ENCODE data around the gene GRID1.
A peak's percentile ranks its signal among the peaks of the same experiment; 100 is the strongest.

The GRID1 gene

DNA sequence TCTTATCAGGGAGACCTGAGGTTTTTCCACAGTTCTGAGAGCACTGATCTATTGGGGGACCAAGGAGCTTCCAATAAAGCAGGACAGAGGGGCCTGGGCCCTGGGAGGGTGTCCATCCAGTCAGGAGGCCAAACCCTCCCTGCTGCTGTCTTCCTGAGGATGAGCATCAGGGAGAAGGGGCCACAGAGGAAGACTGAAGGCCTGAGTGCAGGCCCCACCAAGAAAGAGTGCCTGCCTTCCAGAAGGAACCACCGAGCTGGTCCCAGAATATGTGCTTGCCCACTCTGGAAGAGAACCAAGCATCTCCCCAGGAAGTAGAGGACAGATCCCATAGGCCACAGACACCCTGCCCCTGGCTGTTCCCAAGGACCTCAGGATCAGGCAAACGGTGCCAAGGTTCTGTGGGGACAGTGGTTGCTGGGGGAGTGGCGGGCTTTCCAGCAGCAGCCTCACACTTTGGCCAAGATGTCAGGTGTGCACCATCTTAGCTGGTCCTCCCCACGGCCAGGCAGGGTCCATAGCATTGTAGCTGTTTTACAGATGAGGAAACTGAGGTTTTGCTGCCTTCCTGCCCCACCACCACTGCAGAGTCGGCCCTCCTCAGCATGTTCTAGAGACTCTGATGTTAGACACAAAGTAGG is 199.4 kb downstream of the GRID1 start:
- peaks cover 20% of the 10 kb centered on the region for H3K4me1 Mint-ChIP-seq
- H3K27ac Mint-ChIP-seq: no peak overlapping the region
- H3K4me3 Mint-ChIP-seq: no peak overlapping the region
- H3K36me3 Mint-ChIP-seq (ENCODE audit: low read depth): no peaks in the 10 kb centered on the region
- DNase-seq: no peak
- TF ChIP-seq, protein P1, sequence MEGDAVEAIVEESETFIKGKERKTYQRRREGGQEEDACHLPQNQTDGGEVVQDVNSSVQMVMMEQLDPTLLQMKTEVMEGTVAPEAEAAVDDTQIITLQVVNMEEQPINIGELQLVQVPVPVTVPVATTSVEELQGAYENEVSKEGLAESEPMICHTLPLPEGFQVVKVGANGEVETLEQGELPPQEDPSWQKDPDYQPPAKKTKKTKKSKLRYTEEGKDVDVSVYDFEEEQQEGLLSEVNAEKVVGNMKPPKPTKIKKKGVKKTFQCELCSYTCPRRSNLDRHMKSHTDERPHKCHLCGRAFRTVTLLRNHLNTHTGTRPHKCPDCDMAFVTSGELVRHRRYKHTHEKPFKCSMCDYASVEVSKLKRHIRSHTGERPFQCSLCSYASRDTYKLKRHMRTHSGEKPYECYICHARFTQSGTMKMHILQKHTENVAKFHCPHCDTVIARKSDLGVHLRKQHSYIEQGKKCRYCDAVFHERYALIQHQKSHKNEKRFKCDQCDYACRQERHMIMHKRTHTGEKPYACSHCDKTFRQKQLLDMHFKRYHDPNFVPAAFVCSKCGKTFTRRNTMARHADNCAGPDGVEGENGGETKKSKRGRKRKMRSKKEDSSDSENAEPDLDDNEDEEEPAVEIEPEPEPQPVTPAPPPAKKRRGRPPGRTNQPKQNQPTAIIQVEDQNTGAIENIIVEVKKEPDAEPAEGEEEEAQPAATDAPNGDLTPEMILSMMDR (IDR thresholded peaks at IDR 0.05): no peak
- H3K9me3 Mint-ChIP-seq: no peaks in the 10 kb centered on the region
- H3K27me3 Mint-ChIP-seq (ENCODE audit: low read depth, poor library complexity): peaks cover 10% of the 10 kb centered on the region

DNA sequence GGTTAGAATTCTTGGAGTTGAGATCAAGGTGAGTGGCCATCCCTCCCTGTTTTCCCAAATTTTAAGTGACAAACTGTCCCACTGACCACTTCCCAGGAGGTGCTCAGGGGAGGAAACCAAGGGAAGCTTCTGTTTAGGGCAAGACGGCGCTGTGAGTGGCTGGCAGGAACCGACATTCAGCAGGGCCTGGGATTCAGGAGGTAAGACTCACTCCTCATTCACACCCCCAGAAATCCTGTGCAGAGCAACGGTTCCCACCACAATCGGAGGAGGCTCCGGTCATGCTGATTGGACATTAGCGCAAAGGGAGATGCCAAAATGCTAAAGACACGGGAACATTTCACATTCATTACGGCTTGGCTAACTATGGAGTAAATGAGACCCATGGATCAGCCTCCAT is 200.9 kb downstream of the GRID1 start:
- Mint-ChIP-seq H3K9me3 (no peaks in the 10 kb centered on the region), H3K36me3 (ENCODE audit: low read depth) (no peaks in the 10 kb centered on the region), H3K4me3 (no peak overlapping the region), H3K4me1 (peaks cover 20% of the 10 kb centered on the region), H3K27ac (no peak overlapping the region), H3K27me3 (ENCODE audit: low read depth, poor library complexity) (peaks cover 5% of the 10 kb centered on the region)
- DNase-seq: no peak
- TF ChIP-seq, protein P1 (IDR thresholded peaks at IDR 0.05): no peak

DNA sequence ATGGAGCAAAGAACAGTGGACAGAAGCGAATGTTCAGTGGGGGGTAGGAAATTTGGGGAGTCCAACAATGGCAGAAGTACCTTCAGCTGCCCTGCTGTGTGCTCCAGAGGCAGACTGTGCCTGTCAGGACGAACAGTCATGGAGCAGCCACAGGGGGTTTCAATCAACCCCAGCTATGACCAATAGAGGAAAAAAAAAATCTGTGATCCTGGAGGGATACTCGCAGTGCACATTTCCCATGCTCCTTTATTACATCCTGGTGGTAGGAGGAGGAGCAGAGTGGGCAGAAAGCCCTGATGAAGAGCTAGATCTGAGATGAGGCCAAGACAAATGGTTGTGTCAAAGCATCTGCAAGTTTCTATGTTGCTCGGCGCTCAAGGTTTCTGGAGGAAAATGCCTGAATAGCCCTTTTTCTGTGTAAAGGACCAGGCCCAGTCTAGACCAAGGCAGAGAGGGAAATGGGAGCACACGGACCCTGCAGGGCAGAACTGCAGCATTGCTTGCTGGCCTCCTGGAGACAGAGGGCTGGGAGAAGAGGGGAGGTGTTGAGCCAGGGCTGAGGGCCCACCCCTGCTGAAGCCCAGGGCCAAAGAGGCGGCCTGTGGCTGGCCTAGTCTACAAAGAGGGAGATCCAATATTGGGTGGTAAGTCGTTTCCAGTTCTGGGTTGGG is 201.5 kb downstream of the GRID1 start:
- TF ChIP-seq, protein P1 (IDR thresholded peaks at IDR 0.05): no peak
- peaks cover 20% of the 10 kb centered on the region for H3K4me1 Mint-ChIP-seq
- no peaks in the 10 kb centered on the region for H3K36me3 Mint-ChIP-seq (ENCODE audit: low read depth)
- H3K4me3 Mint-ChIP-seq: no peak overlapping the region
- H3K27ac Mint-ChIP-seq: peak overlapping the region; percentile 77
- no peak for DNase-seq
- no peaks in the 10 kb centered on the region for H3K9me3 Mint-ChIP-seq
- peaks cover 5% of the 10 kb centered on the region for H3K27me3 Mint-ChIP-seq (ENCODE audit: low read depth, poor library complexity)

DNA sequence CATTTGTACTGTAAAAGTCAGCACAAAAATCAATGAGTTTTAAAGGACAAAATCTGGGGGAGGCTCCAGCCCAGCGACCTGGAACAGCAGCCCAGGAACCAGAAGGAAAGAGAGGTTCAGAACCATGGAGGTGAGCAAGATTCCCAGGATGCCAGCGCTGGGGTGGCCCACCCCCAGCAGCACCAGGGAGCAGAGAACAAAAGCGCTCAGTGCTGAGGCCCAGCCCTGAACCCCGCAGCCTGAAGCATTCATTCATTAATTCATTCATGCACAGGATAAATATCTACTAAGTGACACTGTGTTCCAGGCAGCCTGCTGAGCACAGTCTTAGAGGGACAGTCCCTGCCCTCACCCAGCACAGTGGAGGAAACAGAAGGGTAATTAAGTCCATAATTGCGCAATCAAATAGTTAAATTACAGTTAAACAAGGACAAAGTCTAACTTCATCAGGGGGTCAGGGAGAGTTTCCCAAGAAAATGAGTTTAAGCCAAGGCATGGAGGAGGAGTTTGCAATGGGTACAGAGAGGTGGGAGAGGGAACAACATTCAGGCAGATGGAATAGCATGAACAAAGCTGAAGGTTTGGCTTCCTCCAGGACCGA is 202.3 kb downstream of the GRID1 start:
- H3K4me3 Mint-ChIP-seq: no peak overlapping the region
- H3K4me1 Mint-ChIP-seq: peaks cover 20% of the 10 kb centered on the region
- no peaks in the 10 kb centered on the region for H3K36me3 Mint-ChIP-seq (ENCODE audit: low read depth)
- peak overlapping the region; percentile 77 for H3K27ac Mint-ChIP-seq
- peaks cover 2% of the 10 kb centered on the region for H3K27me3 Mint-ChIP-seq (ENCODE audit: low read depth, poor library complexity)
- no peaks in the 10 kb centered on the region for H3K9me3 Mint-ChIP-seq
- TF ChIP-seq, protein P1 (IDR thresholded peaks at IDR 0.05): no peak
- DNase-seq: no peak

DNA sequence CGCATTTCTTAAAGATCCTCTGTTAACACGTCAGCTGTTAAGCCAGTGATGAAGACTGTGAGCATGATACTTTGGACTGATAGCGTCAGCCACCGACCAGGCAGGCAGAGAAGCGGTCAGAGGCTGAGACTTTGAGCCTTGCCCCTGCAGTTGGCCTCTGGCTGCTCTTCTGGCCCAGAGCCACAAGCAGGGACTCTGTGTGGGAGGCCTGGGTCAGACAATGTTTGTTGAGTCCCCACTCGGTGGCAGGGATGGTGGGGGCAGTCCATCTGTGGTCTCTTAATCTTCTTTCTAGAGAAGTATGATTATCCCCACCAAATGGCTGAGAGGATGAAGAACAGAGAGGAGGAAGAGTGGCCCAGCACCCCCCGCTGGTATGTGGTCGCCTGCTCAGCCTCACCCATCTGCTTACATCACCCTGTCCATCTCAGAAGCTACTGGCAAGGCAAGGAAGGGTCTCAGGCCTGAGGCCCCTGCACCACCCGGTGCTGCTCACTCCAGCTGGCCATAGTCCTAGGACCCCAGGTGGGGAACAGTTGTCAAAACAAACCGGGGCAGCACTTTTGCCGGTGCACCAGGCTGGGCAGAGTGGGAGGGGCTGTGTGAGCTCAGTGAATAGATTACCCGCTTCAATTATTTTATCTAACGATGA is 202.9 kb downstream of the GRID1 start:
- TF ChIP-seq, protein P1 (IDR thresholded peaks at IDR 0.05): no peak
- H3K27ac Mint-ChIP-seq: peak overlapping the region; percentile 17
- no peaks in the 10 kb centered on the region for H3K9me3 Mint-ChIP-seq
- no peak overlapping the region for H3K4me3 Mint-ChIP-seq
- H3K36me3 Mint-ChIP-seq (ENCODE audit: low read depth): no peaks in the 10 kb centered on the region
- no peak for DNase-seq
- H3K27me3 Mint-ChIP-seq (ENCODE audit: low read depth, poor library complexity): no peaks in the 10 kb centered on the region
- peaks cover 20% of the 10 kb centered on the region for H3K4me1 Mint-ChIP-seq

All from nephron progenitor cell (in vitro differentiated cells).